Activated T-helper 1 cell treated with anti-CD3 and anti-CD28 coated beads, Interleukin-12 subunit alpha, Interleukin-12 subunit beta, Interleukin-2, Interleukin-4 antibody, amounts not matched to agents 30 ng/mL and 10 ng/mL and 1 ng/mL, durations not matched to agents 14 hours and 24 hours and 36 hours (primary cell): Measurements from ENCODE around the gene COX8C. TPM values are rescaled to one million over a fixed set of nuclear protein-coding genes. Genes with fewer than 3 reads are reported as not detected.

Experiments
- DNase-seq: peaks from one replicate; pipeline ENCODE4 v3.0.0; 2021; ENCODE audit warnings: low spot score
- H3K27ac Mint-ChIP-seq: one replicate; pipeline ENCODE4 v1.8.0; 2021; ENCODE audit warnings: mild to moderate bottlenecking, mixed read lengths
- H3K27me3 Mint-ChIP-seq: one replicate; pipeline ENCODE4 v1.8.0; 2022; ENCODE audit warnings: mild to moderate bottlenecking, moderate library complexity, mixed read lengths; ENCODE audit not compliant: insufficient read depth
- H3K36me3 Mint-ChIP-seq: one replicate; pipeline ENCODE4 v1.8.0; 2021; ENCODE audit warnings: low read depth, mixed read lengths
- H3K4me1 Mint-ChIP-seq: one replicate; pipeline ENCODE4 v1.8.0; 2021; ENCODE audit warnings: low read depth, mixed read lengths
- H3K4me3 Mint-ChIP-seq: one replicate; pipeline ENCODE4 v1.8.0; 2021; ENCODE audit warnings: mild to moderate bottlenecking, moderate library complexity, mixed read lengths
- H3K9me3 Mint-ChIP-seq: one replicate; pipeline ENCODE4 v1.8.0; 2021; ENCODE audit warnings: mixed read lengths
- intact Hi-C: fragments of 100-400 bp; cut with micrococcal nuclease; formaldehyde crosslinking; loops from one replicate; pipeline ENCODE4 v1.15.1; 2024
- total RNA-seq: library from RNA; stranded (reverse); gene quantifications from 2 replicates; pipeline ENCODE4 v1.2.3, GENCODE V29; 2022

The COX8C gene
- not detected in 2 replicates for total RNA-seq

GRCh38 chr14:93346926-93347721, at the start of gene COX8C:
Gene COX8C, plus strand, starts transcription at chr14:93347182. Its CDS starts 87 bp downstream, at chr14:93347269.
- no peak within 1 kb of the TSS for H3K4me3 Mint-ChIP-seq
- no peaks in the 10 kb centered on the region for H3K4me1 Mint-ChIP-seq
- peaks cover 5% of the 10 kb centered on the region for H3K27me3 Mint-ChIP-seq
- intact Hi-C loops, result no loop called here
- peaks cover 1% of the 10 kb centered on the region for H3K36me3 Mint-ChIP-seq
- no peak within 1 kb of the TSS for H3K27ac Mint-ChIP-seq
- H3K9me3 Mint-ChIP-seq, result peaks cover 11% of the 10 kb centered on the region
- DNase-seq, result no peak

GRCh38 chr14:93299416-93299815, 47.6 kb upstream of the COX8C start:
- no peak for DNase-seq
- Mint-ChIP-seq H3K9me3 (no peaks in the 10 kb centered on the region), H3K27me3 (no peaks in the 10 kb centered on the region), H3K4me1 (no peaks in the 10 kb centered on the region), H3K4me3 (no peak overlapping the region), H3K36me3 (peaks cover 3% of the 10 kb centered on the region), H3K27ac (no peak overlapping the region)
- intact Hi-C loops, result no loop called here

GRCh38 chr14:93299866-93300265, 47.1 kb upstream of the COX8C start:
- Mint-ChIP-seq H3K27ac (no peak overlapping the region), H3K36me3 (no peaks in the 10 kb centered on the region), H3K4me3 (no peak overlapping the region), H3K27me3 (no peaks in the 10 kb centered on the region), H3K9me3 (no peaks in the 10 kb centered on the region), H3K4me1 (no peaks in the 10 kb centered on the region)
- intact Hi-C loops, result no loop called here
- DNase-seq, result no peak

- Mint-ChIP-seq H3K4me3 (no peak overlapping the region), H3K27ac (no peak overlapping the region), H3K4me1 (peaks cover 5% of the 10 kb centered on the region), H3K36me3 (no peaks in the 10 kb centered on the region), H3K9me3 (no peaks in the 10 kb centered on the region), H3K27me3 (no peaks in the 10 kb centered on the region)
- intact Hi-C loops, result no loop called here
- DNase-seq, result no peak
Observed at GRCh38 chr14:93301821-93302447, 45.0 kb upstream of the COX8C start.

GRCh38 chr14:93302688-93303581, 44.0 kb upstream of the COX8C start:
- no peak overlapping the region for H3K4me3 Mint-ChIP-seq
- intact Hi-C loops, result no loop called here
- peaks cover 5% of the 10 kb centered on the region for H3K4me1 Mint-ChIP-seq
- DNase-seq, result no peak
- H3K9me3 Mint-ChIP-seq, result no peaks in the 10 kb centered on the region
- H3K36me3 Mint-ChIP-seq, result no peaks in the 10 kb centered on the region
- no peak overlapping the region for H3K27ac Mint-ChIP-seq
- no peaks in the 10 kb centered on the region for H3K27me3 Mint-ChIP-seq

- H3K27ac Mint-ChIP-seq, result no peak overlapping the region
- intact Hi-C loops, result no loop called here
- no peaks in the 10 kb centered on the region for H3K27me3 Mint-ChIP-seq
- H3K9me3 Mint-ChIP-seq, result no peaks in the 10 kb centered on the region
- H3K4me1 Mint-ChIP-seq, result peaks cover 5% of the 10 kb centered on the region
- no peak overlapping the region for H3K4me3 Mint-ChIP-seq
- no peaks in the 10 kb centered on the region for H3K36me3 Mint-ChIP-seq
- DNase-seq, result no peak
Observed at GRCh38 chr14:93303659-93304058, 43.3 kb upstream of the COX8C start.

- peaks cover 5% of the 10 kb centered on the region for H3K4me1 Mint-ChIP-seq
- DNase-seq, result no peak
- no peak overlapping the region for H3K4me3 Mint-ChIP-seq
- H3K27me3 Mint-ChIP-seq, result no peaks in the 10 kb centered on the region
- H3K36me3 Mint-ChIP-seq, result no peaks in the 10 kb centered on the region
- H3K27ac Mint-ChIP-seq, result no peak overlapping the region
- no peaks in the 10 kb centered on the region for H3K9me3 Mint-ChIP-seq
- intact Hi-C loops, result no loop called here
Observed at GRCh38 chr14:93304771-93305170, 42.2 kb upstream of the COX8C start.

GRCh38 chr14:93305725-93306418, 41.1 kb upstream of the COX8C start:
- H3K27me3 Mint-ChIP-seq, result no peaks in the 10 kb centered on the region
- H3K4me3 Mint-ChIP-seq, result no peak overlapping the region
- no peaks in the 10 kb centered on the region for H3K9me3 Mint-ChIP-seq
- H3K4me1 Mint-ChIP-seq, result peaks cover 5% of the 10 kb centered on the region
- no peak for DNase-seq
- intact Hi-C loops, result no loop called here
- no peak overlapping the region for H3K27ac Mint-ChIP-seq
- no peaks in the 10 kb centered on the region for H3K36me3 Mint-ChIP-seq

GRCh38 chr14:93306812-93307211, 40.2 kb upstream of the COX8C start:
- H3K9me3 Mint-ChIP-seq, result no peaks in the 10 kb centered on the region
- no peak overlapping the region for H3K4me3 Mint-ChIP-seq
- no peak for DNase-seq
- no peaks in the 10 kb centered on the region for H3K27me3 Mint-ChIP-seq
- intact Hi-C loops, result no loop called here
- peaks cover 5% of the 10 kb centered on the region for H3K4me1 Mint-ChIP-seq
- no peak overlapping the region for H3K27ac Mint-ChIP-seq
- H3K36me3 Mint-ChIP-seq, result no peaks in the 10 kb centered on the region

GRCh38 chr14:93308686-93309345, 38.2 kb upstream of the COX8C start:
- no peaks in the 10 kb centered on the region for H3K36me3 Mint-ChIP-seq
- no peaks in the 10 kb centered on the region for H3K27me3 Mint-ChIP-seq
- H3K4me1 Mint-ChIP-seq, result peaks cover 5% of the 10 kb centered on the region
- no peaks in the 10 kb centered on the region for H3K9me3 Mint-ChIP-seq
- DNase-seq, result no peak
- no peak overlapping the region for H3K27ac Mint-ChIP-seq
- intact Hi-C loops, result no loop called here
- H3K4me3 Mint-ChIP-seq, result no peak overlapping the region

GRCh38 chr14:93309427-93309966, 37.5 kb upstream of the COX8C start:
- no peak for DNase-seq
- Mint-ChIP-seq H3K27me3 (no peaks in the 10 kb centered on the region), H3K4me1 (peaks cover 5% of the 10 kb centered on the region), H3K36me3 (no peaks in the 10 kb centered on the region), H3K27ac (no peak overlapping the region), H3K9me3 (no peaks in the 10 kb centered on the region), H3K4me3 (no peak overlapping the region)
- intact Hi-C loops, result no loop called here

- H3K27me3 Mint-ChIP-seq, result no peaks in the 10 kb centered on the region
- no peaks in the 10 kb centered on the region for H3K36me3 Mint-ChIP-seq
- H3K27ac Mint-ChIP-seq, result no peak overlapping the region
- peaks cover 1% of the 10 kb centered on the region for H3K4me1 Mint-ChIP-seq
- no peak overlapping the region for H3K4me3 Mint-ChIP-seq
- intact Hi-C loops, result no loop called here
- DNase-seq, result no peak
- no peaks in the 10 kb centered on the region for H3K9me3 Mint-ChIP-seq
Observed at GRCh38 chr14:93311082-93311481, 35.9 kb upstream of the COX8C start.
